ENCODE measurements around the gene ACTR1A.
"Not testable (repeated sequence)": the region's sequence is repeated elsewhere in the genome, so short reads cannot be mapped to it uniquely, and the experiment has no call there.

Gene ACTR1A

GRCh38 chr10:102515724-102516123 is 13.2 kb upstream of the ACTR1A start:
- in situ Hi-C loops (cut with MboI; ENCODE audit: low sequenced_read_pairs) = no loop called here

- in situ Hi-C loops (cut with MboI; ENCODE audit: low sequenced_read_pairs) = no loop called here
Measured at GRCh38 chr10:102514487-102515311, 12.2 kb upstream of the ACTR1A start.

- in situ Hi-C loops (cut with MboI; ENCODE audit: low sequenced_read_pairs) = no loop called here
Measured at GRCh38 chr10:102511583-102512274, 9.2 kb upstream of the ACTR1A start.

GRCh38 chr10:102509387-102509786 is 6.9 kb upstream of the ACTR1A start:
- in situ Hi-C loops (cut with MboI; ENCODE audit: low sequenced_read_pairs) = no loop called here

GRCh38 chr10:102508506-102508905 is 6.0 kb upstream of the ACTR1A start:
- in situ Hi-C loops (cut with MboI; ENCODE audit: low sequenced_read_pairs) = no loop called here

- in situ Hi-C loops (cut with MboI; ENCODE audit: low sequenced_read_pairs) = no loop called here
Measured at GRCh38 chr10:102507521-102507920, 5.0 kb upstream of the ACTR1A start.

GRCh38 chr10:102505462-102506115 is 3.1 kb upstream of the ACTR1A start:
- in situ Hi-C loops (cut with MboI; ENCODE audit: low sequenced_read_pairs) = no loop called here

- in situ Hi-C loops (cut with MboI; ENCODE audit: low sequenced_read_pairs) = no loop called here
Measured at GRCh38 chr10:102504976-102505300, 2.4 kb upstream of the ACTR1A start.

- in situ Hi-C loops (cut with MboI; ENCODE audit: low sequenced_read_pairs) = no loop called here
Measured at GRCh38 chr10:102504179-102504975, 1.9 kb upstream of the ACTR1A start.

GRCh38 chr10:102503264-102504178 is 1.0 kb upstream of the ACTR1A start, which contains the start of gene SUFU:
TSS of gene SUFU (plus strand) at chr10:102503972. CDS start at chr10:102504153, 181 bp downstream.
- in situ Hi-C loops (cut with MboI; ENCODE audit: low sequenced_read_pairs) = no loop called here

GRCh38 chr10:102502029-102502336 is 529 bp downstream of the ACTR1A start:
- in situ Hi-C loops (cut with MboI; ENCODE audit: low sequenced_read_pairs) = no loop called here

- in situ Hi-C loops (cut with MboI; ENCODE audit: low sequenced_read_pairs) = no loop called here
Measured at GRCh38 chr10:102501201-102502028, 1.1 kb downstream of the ACTR1A start.

GRCh38 chr10:102500686-102501085 is 1.8 kb downstream of the ACTR1A start:
- in situ Hi-C loops (cut with MboI; ENCODE audit: low sequenced_read_pairs) = not testable (repeated sequence)

- in situ Hi-C loops (cut with MboI; ENCODE audit: low sequenced_read_pairs) = no loop called here
Measured at GRCh38 chr10:102499356-102499755, 3.2 kb downstream of the ACTR1A start.

- in situ Hi-C loops (cut with MboI; ENCODE audit: low sequenced_read_pairs) = no loop called here
Measured at GRCh38 chr10:102497545-102497944, 5.0 kb downstream of the ACTR1A start.

GRCh38 chr10:102493771-102494170 is 8.7 kb downstream of the ACTR1A start:
- in situ Hi-C loops (cut with MboI; ENCODE audit: low sequenced_read_pairs) = no loop called here

- in situ Hi-C loops (cut with MboI; ENCODE audit: low sequenced_read_pairs) = no loop called here
Measured at GRCh38 chr10:102492983-102493382, 9.5 kb downstream of the ACTR1A start.

GRCh38 chr10:102492344-102492939 is 10.1 kb downstream of the ACTR1A start:
- in situ Hi-C loops (cut with MboI; ENCODE audit: low sequenced_read_pairs) = no loop called here

- in situ Hi-C loops (cut with MboI; ENCODE audit: low sequenced_read_pairs) = no loop called here
Measured at GRCh38 chr10:102491136-102491535, 11.4 kb downstream of the ACTR1A start.

Data from hTERT RPE-1 (cell line).